ENCODE measurements around the gene ETS1. TPM values are rescaled to one million over a fixed set of nuclear protein-coding genes. Genes with fewer than 3 reads are reported as not detected.

ETS1 gene
- total RNA-seq, 1 experiment from 2014 or later: 66.4 TPM

- in situ Hi-C loops (cut with HindIII; ENCODE audit: low pct_unique_long_range_greater_than_20kb, low sequenced_read_pairs) (no loop called here), intact Hi-C loops (cut with micrococcal nuclease; ENCODE audit: unreplicated experiment) (loop anchor here (10.0 kb wide), 1 partner anchor 473 kb away; no protein-coding TSS in a partner anchor)
- DNase-seq (ENCODE audit: low read depth, low spot score) (no peak), ATAC-seq (peak; percentile 21; the same call in 1 of the 2 replicates)
- Histone ChIP-seq H3K4me3 (ENCODE audit: low read depth in 2 of 2, low read length in 2 of 2) (peak overlapping the region; percentile 29 to 58), H3K27ac (ENCODE audit: low read length) (peak overlapping the region; percentile 96), H3K27me3 (ENCODE audit: control insufficient read depth, insufficient read depth, low read length) (no peaks in the 10 kb centered on the region), H3K9me3 (ENCODE audit: control insufficient read depth, insufficient read depth, low read depth, low read length) (no peaks in the 10 kb centered on the region), H3K4me1 (ENCODE audit: control insufficient read depth, insufficient read depth, low read length) (peaks cover 100% of the 10 kb centered on the region), H3K36me3 (ENCODE audit: control insufficient read depth, insufficient read depth, low read length) (no peaks in the 10 kb centered on the region)
- CTCF ChIA-PET: interaction anchor here (1.3 kb wide), 1 partner anchor 124 kb away, joined by 4 read pairs; no protein-coding TSS in a partner anchor
- POLR2A ChIA-PET: interaction anchor here (0.7 to 1.0 kb wide), 2 partner anchors 9 to 11 kb away, joined by 3 to 5 read pairs; no protein-coding TSS in a partner anchor
- no TSS peak for BruUV-seq (replicated peaks)
- TF ChIP-seq REST (IDR thresholded peaks at IDR 0.05; ENCODE audit: insufficient read depth in 1 of 2, low read depth in 2 of 2, low read length in 1 of 2) (no peak), POLR2AphosphoS5 (IDR thresholded peaks at IDR 0.05; ENCODE audit: low read depth, low read length) (no peak), CTCF (IDR thresholded peaks at IDR 0.05) (no peak), TCF7L2 (IDR thresholded peaks at IDR 0.05; ENCODE audit: low read depth, low read length) (no peak), SIN3A (IDR thresholded peaks at IDR 0.05; ENCODE audit: borderline replicate concordance, insufficient read depth, low read depth, low read length) (no peak)
Observed at GRCh38 chr11:128507936-128508335, 79.4 kb downstream of the ETS1 start.

- Histone ChIP-seq H3K4me1 (ENCODE audit: control insufficient read depth, insufficient read depth, low read length) (peaks cover 100% of the 10 kb centered on the region), H3K27me3 (ENCODE audit: control insufficient read depth, insufficient read depth, low read length) (no peaks in the 10 kb centered on the region), H3K4me3 (ENCODE audit: low read depth in 2 of 2, low read length in 2 of 2) (peak overlapping the region; percentile 29 to 58), H3K9me3 (ENCODE audit: control insufficient read depth, insufficient read depth, low read depth, low read length) (no peaks in the 10 kb centered on the region), H3K36me3 (ENCODE audit: control insufficient read depth, insufficient read depth, low read length) (no peaks in the 10 kb centered on the region), H3K27ac (ENCODE audit: low read length) (peak overlapping the region; percentile 96)
- CTCF ChIA-PET: interaction anchor here (1.3 kb wide), 1 partner anchor 125 kb away, joined by 4 read pairs; no protein-coding TSS in a partner anchor
- in situ Hi-C loops (cut with HindIII; ENCODE audit: low pct_unique_long_range_greater_than_20kb, low sequenced_read_pairs) (no loop called here), intact Hi-C loops (cut with micrococcal nuclease; ENCODE audit: unreplicated experiment) (loop anchor here (10.0 kb wide), 1 partner anchor 472 kb away; no protein-coding TSS in a partner anchor)
- TF ChIP-seq POLR2AphosphoS5 (IDR thresholded peaks at IDR 0.05; ENCODE audit: low read depth, low read length) (peak; percentile 65), TCF7L2 (IDR thresholded peaks at IDR 0.05; ENCODE audit: low read depth, low read length) (no peak)
- DNase-seq (ENCODE audit: low read depth, low spot score) (no peak), ATAC-seq (peak; percentile 79)
- no TSS peak for BruUV-seq (replicated peaks)
- POLR2A ChIA-PET: no interaction called here
Observed at GRCh38 chr11:128506999-128507611, 80.3 kb downstream of the ETS1 start.

- no peaks in the 10 kb centered on the region for H3K27me3 ChIP-seq (ENCODE audit: control insufficient read depth, insufficient read depth, low read length)
- no TSS peak for BruUV-seq (replicated peaks)
- H3K27ac ChIP-seq (ENCODE audit: low read length): peak overlapping the region; percentile 96
- ChIA-PET CTCF (interaction anchor here (0.7 kb wide), 1 partner anchor 16 kb away, joined by 8 read pairs; no protein-coding TSS in a partner anchor), POLR2A (no interaction called here)
- intact Hi-C loops (cut with micrococcal nuclease; ENCODE audit: unreplicated experiment): loop anchor here (10.0 kb wide), 1 partner anchor 472 kb away; no protein-coding TSS in a partner anchor
- TF ChIP-seq TCF7L2 (IDR thresholded peaks at IDR 0.05; ENCODE audit: low read depth, low read length) (no peak), REST (IDR thresholded peaks at IDR 0.05; ENCODE audit: insufficient read depth in 1 of 2, low read depth in 2 of 2, low read length in 1 of 2) (no peak), POLR2AphosphoS5 (IDR thresholded peaks at IDR 0.05; ENCODE audit: low read depth, low read length) (no peak), CTCF (IDR thresholded peaks at IDR 0.05) (peak; percentile 30; the same call in 1 of the 2 replicates), SIN3A (IDR thresholded peaks at IDR 0.05; ENCODE audit: borderline replicate concordance, insufficient read depth, low read depth, low read length) (no peak)
- H3K9me3 ChIP-seq (ENCODE audit: control insufficient read depth, insufficient read depth, low read depth, low read length): no peaks in the 10 kb centered on the region
- ATAC-seq (no peak), DNase-seq (ENCODE audit: low read depth, low spot score) (no peak)
- in situ Hi-C loops (cut with HindIII; ENCODE audit: low pct_unique_long_range_greater_than_20kb, low sequenced_read_pairs): no loop called here
- no peaks in the 10 kb centered on the region for H3K36me3 ChIP-seq (ENCODE audit: control insufficient read depth, insufficient read depth, low read length)
- no peak overlapping the region for H3K4me3 ChIP-seq (ENCODE audit: low read depth in 2 of 2, low read length in 2 of 2)
- peaks cover 100% of the 10 kb centered on the region for H3K4me1 ChIP-seq (ENCODE audit: control insufficient read depth, insufficient read depth, low read length)
Observed at GRCh38 chr11:128506356-128506755, 81.0 kb downstream of the ETS1 start.
